NCI-H2081 treated with DMSO at 0.1 percent for 48 hours (cell line): ENCODE results near the gene PSMD5.

ENCODE experiments used
- DNase-seq: peaks from one replicate; lab custom pipeline; 2025; lab: John Stamatoyannopoulos, UW

PSMD5 gene

DNA sequence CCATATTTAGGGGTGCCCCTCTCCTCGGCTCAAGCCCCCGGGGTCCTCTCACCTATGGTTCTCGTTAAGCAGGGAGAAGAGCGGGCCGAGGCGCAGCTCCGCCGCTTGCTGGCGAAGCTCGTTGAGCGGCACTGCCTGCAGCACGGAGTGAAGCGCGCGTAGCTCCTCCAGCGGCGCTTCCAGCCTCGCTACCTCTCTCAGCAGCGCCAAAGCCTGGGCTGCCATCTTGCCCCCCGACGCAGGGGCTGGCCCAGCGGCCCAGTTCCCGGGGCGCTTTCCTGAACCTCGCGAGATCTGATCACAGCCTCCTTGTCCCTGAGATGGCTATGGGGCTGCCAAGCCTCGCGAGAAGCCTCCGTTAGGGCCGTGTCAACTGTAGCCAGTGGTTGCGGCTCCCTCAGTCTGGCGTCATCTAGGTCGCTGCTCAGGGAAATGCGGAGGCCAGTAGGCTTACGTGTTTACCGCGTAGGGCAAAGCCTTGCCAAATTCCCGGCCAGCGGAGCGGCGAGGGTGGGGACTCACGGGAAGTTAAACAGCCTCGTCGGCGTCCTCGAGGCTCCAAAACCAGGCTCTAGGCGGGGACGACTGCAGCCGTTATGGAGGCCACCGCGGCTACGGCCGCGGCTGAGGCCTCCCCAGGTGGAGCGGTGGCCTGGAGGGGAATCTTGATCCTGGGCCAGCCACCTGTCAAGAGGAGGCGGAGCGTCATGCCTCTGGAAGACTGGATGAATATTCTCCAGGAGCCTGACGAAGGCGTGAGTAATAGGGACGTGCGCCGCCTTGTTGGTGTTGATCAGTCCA lies at the start of gene PSMD5:
Gene PSMD5, minus strand, starts transcription at position 238 of the 801 bp plus-strand sequence. Its CDS starts 13 bp downstream, at position 225.
- DNase-seq, result peak; percentile 95

DNA sequence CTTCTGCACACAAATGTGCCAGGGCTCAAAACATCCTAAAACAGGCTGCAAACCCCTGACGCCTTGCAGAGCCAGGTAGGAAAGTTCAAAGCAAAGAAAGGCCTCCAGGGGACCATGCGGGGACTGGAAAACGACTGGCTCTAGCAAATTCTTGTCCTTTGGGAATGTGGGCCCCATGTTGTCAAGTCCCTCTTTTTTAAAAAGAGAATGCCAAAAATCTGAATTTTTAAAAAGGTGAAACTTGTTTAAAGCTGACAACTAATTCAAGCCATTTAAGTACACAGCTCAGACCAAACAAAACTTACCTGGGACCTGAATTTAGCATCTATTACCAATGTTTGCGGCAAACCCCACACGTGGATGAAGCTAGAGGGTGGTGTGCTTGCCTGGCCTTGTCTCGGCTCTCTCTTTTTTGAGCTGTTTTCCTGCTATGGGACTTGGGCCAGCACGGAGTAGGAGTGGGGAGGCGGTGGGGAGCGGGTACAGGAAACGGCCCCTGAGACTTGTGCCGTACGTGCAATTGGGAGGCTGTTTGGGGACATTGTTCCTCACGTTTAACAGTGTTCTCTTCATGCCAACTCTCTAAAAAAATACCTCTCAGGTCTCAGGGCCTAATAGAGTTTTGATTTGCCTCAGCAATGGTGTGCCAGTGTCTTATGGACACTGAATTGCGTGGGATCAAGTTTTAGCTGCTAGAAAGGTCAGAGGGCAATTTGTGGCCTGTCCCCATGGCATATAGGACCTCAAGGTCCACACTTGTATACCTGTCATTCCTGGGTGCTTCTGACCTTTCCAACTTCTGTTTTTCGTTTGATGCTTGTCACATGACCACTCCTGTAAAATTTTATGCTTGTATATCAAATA lies 49.4 kb upstream of the PSMD5 start:
- no peak for DNase-seq

DNA sequence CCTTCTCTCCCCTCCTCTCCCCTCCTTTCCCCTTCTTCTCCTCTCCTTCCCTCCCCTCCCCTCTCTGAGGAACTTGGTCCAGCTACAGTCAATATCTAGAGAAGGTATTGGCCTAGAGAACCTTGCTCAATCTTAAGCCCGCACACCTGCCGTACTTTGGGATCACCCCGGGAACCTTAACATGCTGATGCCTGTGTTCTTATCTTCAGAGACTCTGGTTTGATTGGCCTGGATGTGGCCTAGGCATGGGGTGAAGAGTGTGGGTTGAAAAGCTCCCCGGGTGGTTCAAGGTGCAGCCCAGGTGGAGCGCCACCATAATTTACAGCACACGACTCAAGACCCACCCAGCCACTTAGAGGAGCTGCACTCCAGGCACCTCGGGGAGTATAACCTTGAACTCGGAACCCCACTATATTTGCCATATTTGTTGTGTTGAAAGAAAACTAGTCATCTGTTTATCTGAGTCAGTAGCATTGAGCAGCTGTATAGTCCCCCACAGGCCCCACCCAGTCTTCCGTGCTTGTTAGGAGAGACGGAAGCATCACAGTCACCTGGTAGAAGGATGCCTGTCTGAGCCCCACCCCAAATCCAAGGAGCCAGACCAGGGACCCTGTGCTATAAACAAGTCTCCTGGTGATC lies 48.6 kb upstream of the PSMD5 start:
- no peak for DNase-seq

DNA sequence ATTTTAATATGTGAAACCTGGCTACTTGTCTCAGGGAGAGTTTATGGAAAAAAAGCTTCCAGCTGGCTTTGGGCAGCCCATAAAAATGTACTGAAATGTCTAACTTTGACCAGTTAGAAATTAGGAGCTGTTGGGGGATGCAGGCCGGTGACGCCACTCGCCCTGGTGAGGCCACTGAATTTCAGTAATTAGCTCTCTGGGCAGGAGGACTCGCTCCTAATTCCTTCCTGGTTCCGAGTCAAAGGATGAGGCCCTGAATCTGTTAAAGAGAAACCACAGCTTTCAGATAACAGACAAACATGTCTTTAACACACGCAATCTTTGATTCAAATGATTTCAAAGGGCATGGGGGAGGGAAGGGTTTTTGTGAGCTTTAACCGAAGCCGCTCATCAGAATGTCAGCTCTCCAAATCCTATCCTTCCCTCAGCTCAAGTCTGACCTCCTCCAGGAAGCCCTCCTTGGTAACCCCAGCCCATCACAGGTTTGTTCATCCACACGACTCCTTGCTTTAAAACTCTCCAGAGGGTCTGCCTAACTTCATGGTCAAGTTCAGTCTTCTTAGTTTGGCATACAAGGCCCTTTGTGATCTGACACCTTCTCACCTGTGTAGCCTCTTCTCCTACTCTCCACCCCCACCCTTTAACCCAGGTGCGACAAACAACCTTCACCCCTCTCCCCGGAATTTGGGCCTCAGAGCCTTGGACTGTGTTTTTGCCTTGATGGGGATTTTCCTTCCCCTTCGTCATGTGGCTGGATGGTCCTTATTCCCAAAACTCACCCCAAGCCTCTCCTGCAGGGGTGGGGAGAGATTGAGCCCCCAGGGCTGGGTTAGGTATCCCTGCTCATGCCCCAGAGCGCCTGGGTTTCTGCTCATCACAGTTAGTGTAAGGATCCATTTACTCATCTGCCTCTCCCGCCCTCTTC lies 47.9 kb upstream of the PSMD5 start:
- no peak for DNase-seq

DNA sequence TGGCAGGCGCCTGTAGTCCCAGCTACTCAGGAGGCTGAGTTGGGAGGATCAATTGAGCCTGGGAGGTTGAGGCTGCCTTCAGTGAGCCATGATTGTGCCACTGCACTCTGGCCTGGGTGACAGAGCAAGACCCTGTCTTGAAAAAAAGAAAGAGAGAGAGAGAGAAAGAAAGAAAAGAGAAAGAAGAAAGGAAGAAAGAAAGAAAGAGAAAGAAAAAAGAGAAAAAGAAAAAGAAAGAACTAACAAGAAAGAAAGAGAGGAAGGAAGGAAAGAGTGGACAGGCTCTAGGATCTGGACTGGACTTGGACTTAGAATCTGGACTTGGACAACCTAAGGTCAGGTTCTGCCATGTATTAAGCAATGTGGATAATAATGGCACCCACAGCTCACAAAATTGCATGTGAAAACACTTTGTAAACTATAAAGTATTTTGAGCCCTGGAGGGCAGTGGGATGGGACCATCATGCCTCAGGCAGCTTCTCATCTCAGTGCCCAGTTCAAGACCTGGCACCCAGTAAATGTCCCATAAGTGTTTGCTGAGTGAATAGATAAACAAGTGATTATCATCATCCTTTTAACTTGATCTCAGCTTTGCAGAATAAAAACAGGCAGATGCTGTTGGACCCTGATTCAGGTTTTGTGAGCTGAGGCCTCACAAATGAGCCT lies 47.0 kb upstream of the PSMD5 start:
- DNase-seq, result no peak

DNA sequence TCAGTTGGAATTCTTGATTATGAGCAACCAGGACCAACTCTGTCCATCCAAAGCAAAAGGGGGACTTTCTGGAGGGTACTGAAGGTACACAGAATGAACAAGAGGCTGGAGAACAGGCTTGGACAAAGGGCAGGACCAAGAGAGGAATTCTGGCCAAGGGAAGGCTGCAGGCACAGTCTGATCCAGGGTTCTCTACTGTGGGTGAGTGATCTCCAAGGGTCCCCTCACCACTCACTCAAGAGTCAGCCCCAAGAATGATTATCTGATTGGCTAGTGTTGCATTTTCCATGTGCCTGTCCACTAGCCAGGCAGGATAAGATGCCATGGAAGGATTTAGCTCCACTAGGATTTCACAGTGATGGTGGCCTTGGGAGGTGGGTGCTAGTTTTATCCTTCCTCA lies 45.9 kb upstream of the PSMD5 start:
- DNase-seq, result no peak

DNA sequence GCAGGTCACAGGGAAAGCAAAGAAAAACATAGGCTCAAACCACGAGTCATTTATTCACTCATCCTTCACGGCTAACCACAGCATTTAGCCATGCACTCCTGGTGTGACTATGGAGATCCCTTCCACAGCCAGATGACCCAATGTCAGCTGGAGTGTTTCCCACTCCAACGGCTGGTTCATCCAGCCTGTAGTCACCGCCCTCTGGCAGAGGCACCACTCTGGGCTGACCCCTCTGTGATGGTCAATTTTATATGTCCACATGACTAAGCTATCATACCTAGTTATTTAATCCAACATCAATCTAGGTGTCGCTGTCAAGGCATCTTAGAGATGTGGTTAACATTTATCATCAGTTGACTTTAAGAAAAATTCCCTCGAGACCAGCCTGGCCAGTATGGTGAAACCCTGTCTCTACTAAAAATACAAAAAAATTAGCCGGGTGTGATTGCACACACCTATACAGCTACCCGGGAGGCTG lies 43.8 kb upstream of the PSMD5 start:
- DNase-seq, result no peak

DNA sequence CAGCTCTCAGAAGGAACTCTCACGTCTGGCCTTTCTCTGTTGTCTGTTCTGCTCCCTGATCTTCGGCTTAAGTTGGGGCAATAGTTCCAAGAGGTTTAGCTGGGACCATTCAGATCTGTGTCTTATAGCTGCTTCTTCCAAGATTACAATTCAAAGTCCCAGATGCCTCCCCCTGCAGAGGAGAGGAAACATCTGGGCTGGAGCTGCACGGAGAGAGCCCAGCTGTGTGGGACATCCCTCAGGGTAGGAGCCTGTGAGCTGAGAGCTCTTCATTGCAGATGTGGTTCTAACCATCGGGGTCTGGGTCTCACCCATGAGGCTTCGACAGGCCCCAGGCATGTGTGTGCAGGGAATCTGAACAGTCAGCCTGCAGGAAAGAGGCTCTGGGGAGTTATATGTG lies 43.2 kb upstream of the PSMD5 start:
- no peak for DNase-seq

DNA sequence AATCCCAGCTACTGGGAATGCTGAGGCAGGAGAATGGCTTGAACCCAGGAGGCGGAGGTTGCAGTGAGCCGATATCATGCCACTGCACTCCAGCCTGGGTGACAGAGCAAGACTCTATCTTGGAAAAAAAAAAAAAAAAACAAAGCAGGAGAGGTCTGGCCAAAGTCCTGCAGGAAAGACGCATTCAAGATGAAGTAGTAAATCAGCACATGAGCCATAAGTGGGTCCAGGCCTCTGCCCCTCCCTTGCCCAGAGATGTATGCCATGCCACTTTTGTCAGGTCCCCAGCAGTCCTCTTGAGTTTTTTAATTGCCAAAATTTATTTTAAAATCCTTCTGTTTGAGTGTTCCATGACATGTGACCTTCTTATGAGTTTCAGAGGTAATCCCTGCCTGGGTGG lies 42.7 kb upstream of the PSMD5 start:
- DNase-seq, result no peak

DNA sequence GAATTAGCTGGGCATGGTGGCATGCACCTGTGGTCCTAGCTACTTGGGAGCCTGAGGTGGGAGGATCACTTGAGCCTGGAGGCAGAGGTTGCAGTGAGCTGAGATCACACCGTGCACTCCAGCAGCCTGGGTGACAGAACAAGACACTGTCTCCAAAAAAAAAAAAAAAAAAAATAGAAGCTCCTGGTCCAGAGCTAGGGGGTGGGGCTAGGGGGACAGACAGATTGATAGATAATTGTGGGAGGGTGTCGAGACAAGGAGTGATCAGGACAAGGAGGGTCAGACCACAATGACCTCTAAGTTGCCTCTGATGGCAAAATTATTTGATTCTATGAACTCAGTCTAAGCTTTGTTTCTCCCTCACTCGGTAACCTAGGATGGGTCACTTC lies 40.9 kb upstream of the PSMD5 start:
- no peak for DNase-seq

DNA sequence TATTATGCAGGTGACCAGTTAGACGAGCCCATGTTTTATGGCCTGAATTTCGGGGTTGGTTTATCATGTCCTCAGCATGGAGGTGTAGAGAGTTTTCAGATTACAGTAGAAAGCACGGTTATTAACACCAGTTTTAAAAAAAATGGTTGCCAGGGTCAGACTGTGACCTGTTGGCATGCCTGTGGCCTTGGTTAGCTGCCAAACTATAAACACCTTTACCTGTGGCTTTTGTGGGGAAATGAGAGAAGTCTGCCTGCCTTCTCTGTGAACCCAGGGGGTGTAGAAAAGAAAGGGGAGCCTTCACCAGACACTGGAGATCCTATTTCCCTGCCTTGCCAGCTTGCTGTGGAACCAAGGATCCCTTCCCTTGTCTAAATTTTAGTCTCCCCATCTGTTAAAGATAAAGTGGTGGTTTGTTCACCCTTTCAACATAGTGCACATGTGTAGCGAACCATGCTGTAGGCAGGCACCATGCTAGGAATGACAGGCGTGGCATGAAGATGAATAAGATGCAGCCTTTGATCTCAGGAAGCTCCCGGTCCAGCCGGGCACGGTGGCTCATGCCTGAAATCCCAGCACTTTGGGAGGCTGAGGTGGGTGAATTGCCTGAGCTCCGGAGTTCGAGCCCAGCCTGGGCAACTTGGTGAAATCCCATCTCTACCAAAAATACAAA lies 40.3 kb upstream of the PSMD5 start:
- no peak for DNase-seq

DNA sequence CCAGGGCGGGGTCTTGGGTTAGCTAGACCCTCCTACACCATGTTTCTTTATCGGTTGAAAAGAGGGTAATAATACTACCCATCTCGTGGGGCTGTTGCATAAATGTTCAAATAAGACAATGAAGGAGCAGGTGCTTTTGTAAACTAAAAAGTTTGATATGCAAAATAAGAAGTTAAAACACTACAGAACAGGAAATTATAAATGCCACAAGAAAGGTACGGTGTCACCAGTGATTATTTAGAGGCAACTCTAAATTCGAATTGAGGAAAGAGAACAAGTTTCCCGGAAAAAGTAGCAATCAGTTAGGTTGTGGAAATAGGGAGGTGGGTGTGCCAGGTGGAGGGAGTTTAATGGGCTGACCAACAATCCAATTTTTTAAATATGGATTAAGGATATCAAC lies 36.7 kb upstream of the PSMD5 start:
- DNase-seq, result no peak

DNA sequence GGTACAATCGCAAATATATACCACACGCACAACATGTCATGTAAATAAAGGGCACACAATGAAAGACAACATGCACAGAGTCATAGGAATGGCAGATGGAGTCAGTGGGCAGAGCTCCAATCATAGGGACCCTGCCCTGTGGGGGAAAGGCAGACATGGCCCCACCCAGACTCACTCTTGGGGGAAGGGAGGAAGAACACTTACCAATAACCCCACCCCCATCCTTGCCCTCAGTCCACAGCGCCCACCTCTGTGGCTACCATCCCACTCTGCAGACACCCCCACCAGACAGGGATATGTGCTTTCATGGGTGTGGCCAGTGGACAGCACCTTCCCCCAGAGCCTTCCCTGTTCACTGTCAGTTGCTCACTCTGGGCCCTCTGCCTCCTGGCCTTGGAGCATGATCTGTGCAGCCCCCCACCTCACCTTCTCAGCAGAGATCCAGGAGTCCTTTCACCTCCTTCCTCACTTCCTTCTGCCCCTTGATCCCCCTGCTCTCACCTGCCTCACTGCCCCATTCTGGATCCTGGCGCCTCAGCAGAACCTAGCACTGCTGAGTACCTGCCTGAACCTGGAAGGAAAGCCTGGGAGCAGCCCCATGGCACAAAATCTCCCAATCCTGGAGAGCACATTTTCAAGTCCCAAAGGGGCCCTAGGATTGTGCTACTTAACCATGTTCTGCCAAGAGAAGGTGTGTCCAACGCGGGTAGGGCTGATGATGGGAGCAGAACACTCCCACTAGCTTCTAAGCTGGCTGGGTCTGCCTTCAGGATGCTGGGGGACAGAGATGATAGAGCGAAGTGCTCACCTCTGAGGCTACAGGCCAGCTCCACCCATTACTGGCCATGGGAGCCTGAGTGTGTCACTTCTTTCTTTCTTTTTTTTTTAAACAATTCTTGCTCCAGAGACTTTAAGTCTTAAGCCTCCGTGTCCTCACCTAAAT lies 35.7 kb upstream of the PSMD5 start:
- DNase-seq, result no peak

DNA sequence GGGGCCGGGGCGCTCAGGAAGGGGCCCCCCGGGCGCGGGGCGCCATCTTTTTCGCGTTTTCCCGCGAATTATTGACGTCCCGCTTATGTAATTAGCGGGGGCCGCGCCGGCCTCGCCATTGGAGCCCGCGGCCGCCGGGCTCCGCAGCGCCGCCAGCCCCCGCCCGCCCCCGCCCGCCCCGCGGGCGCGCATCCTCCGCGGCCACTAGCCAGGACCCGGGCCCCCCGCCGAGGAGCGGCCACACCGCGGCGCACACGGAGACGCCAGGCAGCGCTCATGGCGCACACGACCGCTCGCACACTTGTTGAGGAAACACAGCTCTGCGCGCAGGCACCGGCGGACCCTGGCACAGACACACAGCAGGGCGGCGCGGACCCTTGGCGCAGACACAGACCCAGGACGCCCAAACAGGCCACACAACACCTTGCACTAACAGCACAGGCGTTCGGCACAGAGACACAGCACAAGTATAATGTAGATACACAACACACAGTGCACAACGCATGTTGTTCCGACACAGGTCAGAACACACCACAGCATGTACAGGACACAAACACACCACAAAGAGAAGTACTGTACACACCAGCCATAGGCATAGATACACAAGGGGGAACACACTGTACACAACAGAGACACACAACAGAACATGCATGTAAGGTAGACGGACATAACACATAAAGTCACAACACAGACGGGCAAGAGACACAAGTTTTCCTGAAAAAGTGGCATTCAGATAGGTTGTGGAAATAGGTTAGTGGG lies 34.7 kb upstream of the PSMD5 start:
- DNase-seq, result no peak

DNA sequence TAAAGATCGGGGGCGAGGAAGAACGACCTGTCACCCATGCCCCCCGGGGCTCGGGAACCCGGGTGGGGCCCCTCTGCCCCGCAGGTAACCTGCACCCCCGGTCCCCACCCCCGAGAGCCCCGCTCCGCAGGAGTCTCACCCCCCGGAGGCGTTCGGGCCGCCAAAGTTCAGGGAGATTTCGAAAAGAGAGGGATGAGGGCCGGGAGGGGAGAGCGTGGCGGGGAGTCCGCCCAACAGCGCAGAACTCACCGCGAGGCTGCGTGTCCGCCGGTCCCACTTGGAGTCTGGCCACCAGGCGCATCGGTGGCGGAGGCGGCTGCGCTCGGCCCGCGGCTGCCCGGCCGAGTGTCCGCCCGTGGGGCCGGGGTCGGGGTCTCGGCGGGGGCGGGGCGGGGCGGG lies 34.1 kb upstream of the PSMD5 start, which contains the start of gene PHF19:
Gene PHF19, minus strand, starts transcription at position 347 of the 399 bp plus-strand sequence. CDS start 2,447 bp downstream, outside the sequence.
- DNase-seq, result no peak

DNA sequence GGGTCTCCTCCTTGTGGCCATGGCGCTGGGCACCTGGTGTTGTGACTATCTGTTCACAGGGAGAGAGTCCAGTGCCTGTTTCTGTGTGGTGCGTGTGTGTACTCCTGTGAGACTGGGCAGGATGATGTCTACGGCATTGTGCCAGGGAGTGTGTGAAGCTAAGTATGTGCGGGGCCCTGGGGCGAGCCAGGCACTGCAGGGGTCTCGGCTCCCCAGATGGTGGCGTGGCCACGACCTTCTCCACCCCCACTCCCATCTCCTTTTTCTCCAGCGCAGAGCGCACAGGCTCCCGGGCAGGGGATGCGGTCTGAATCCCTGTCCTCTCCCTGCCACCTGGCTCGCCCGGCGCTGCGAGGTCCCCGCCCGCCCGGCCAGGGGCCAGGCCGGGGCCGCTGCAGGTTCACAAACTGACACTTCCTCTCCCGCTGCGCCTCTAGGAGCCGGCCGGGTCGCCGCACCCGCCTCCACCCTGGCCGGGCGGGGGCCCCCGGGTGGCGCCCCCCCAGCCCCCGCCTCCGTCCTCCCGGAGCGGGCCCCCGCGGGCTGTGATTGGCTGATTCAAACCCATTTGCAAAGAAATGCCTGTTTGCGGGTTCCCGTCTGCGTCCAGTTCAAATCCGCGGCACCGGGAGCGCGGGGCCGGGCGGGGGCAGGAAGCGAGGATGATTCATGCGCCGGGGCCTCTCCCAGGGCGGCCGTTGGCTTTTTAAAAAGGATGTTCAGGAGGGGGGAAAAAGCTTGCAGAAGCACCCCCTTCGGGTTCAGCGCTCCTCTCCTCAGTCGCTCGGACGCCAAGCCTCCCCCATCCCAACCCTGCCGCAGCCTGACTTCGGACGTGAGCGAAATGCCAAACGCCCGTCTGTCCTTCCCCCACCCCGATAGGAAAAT lies 33.5 kb upstream of the PSMD5 start:
- DNase-seq, result peak; percentile 59

DNA sequence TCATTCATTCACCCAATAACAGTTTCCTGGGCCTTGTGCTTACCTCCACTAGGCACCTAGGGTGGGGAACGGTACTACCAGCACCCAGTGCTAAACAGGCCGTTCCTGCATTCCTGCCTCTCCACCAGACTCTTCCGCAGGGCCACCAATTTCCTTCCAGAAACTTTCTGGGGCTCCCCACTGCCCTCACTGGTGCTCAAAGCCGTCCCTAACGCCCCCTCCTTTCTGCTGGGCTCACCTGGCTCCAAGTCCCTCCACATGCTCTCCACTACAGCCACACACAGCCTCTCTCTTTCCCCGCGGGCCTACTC lies 32.9 kb upstream of the PSMD5 start:
- DNase-seq, result no peak

DNA sequence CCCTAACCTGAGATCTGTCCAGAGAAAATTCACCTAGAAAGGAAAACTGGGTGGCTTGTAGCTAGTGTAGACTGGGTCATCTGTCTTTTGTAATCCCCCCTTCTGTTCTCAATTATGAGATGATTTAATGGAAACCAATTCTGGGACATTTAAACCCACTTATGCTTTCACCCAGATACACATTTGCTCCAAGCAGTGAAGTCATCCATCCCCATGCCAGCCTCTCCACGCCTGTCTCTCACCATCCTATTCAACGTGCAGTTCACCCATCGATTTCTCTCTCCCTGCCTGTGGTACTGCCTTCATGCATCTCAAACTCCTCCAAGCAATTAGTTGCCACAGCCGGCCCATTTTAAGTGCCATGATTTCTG lies 32.5 kb upstream of the PSMD5 start:
- DNase-seq, result no peak
